HEK293 (cell line): ENCODE measurements around the gene PLEKHA4.

Experiments
- CTCF ChIP-seq: fragments of 450-650 bp; formaldehyde crosslinking; IDR thresholded peaks from 2 replicates; pipeline ENCODE4 v1.5.1; 2016; ENCODE audit warnings: missing biosample characterization, missing genetic modification characterization
- SETDB1 ChIP-seq: IDR thresholded peaks from one replicate; pipeline ENCODE4 v1.6.1; 2017; ENCODE audit warnings: mild to moderate bottlenecking, low read length, moderate library complexity, mixed read lengths; ENCODE audit not compliant: insufficient read length
- YY1 ChIP-seq: fragments of 450-650 bp; formaldehyde crosslinking; IDR thresholded peaks from 2 replicates; pipeline ENCODE4 v1.5.1; 2018; ENCODE audit warnings: missing biosample characterization, missing genetic modification characterization
- ZFP41 ChIP-seq: fragments of 450-650 bp; formaldehyde crosslinking; IDR thresholded peaks from 2 replicates; pipeline ENCODE4 v1.5.1; 2016; ENCODE audit warnings: missing biosample characterization, missing genetic modification characterization, borderline replicate concordance
- ZNF658 ChIP-seq: fragments of 450-650 bp; formaldehyde crosslinking; IDR thresholded peaks from 2 replicates; pipeline ENCODE4; 2016; ENCODE audit warnings: missing biosample characterization, missing genetic modification characterization
- ZSCAN4 ChIP-seq: fragments of 450-650 bp; formaldehyde crosslinking; IDR thresholded peaks from 2 replicates; pipeline ENCODE4 v1.5.1; 2017; ENCODE audit warnings: missing biosample characterization, missing genetic modification characterization

- TF ChIP-seq ZSCAN4 (tag by site-specific recombination), result no peak
- no peak for TF ChIP-seq CTCF (tag by site-specific recombination)
- no peak for TF ChIP-seq SETDB1
- no peak for TF ChIP-seq YY1 (tag by site-specific recombination)
- TF ChIP-seq ZFP41 (tag by site-specific recombination), result no peak
- TF ChIP-seq ZNF658 (tag by site-specific recombination), result no peak
Measured at GRCh38 chr19:48913114-48913889, 44.9 kb upstream of the PLEKHA4 start.
